GM19328 (cell line): Measurements from ENCODE around the gene AGBL4.

Source experiments
- ATAC-seq: cut with Tn5 transposase; IDR thresholded peaks from one replicate; pipeline ENCODE4 v1.9.1; 2021; ENCODE audit warnings: mild to moderate bottlenecking, moderate library complexity; ENCODE audit not compliant: unreplicated experiment

Gene AGBL4

DNA sequence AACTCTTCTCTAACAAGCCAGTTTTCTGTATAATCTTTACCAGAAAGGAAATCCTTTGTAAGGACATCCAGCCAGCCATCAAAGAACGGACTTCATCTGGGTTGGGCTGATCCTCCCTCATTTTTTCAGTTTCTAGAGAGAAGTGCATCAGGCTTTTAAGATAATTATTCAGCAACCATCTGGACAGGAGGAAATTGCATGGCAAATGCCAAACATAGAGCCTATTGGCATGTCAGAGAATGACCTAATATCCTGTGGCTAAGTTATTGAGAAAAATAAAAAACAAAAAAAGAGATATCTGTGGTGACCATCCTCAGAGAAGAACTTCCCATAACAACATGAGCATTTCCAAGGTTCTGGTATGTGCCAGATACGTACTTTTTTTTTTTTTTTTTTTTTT is 1172.1 kb downstream of the AGBL4 start:
- no peak for ATAC-seq

DNA sequence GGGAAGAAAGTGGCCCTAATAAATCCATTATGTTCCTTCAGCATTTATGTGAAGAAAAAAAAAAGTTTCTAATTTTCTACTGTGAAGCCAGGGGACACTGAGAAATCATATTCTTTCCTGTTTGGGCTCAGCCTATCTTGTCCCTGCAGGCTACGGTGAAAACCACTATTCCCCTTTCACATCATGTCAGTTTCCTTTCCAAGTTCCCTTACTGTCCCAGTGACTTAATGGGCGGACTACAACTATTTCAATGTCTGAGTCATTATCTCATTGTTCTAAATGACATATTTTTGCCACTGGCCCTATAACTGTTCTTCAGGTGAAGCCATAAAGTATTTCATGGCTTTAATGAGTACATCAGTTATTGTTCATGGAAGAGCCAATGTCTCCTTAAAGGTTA is 1175.7 kb downstream of the AGBL4 start:
- no peak for ATAC-seq

DNA sequence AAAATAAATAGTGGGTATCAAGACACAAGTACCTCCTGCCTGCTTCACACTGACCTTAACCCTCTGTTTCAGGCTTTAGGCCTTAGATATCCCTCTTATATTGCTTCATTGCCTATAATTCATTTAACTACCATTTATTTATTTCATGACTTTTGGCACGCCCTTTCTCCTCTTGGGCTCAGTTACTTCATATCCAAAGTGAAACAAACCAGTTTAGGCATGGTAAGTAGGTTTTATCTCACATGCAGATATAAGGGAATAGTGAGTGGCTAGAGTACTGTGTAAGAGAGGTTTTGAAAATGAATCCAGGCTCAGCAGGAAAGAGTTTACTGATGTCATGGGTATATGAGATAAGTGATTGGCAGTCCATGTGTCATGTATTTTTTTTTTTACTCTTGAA is 1177.3 kb downstream of the AGBL4 start:
- no peak for ATAC-seq

DNA sequence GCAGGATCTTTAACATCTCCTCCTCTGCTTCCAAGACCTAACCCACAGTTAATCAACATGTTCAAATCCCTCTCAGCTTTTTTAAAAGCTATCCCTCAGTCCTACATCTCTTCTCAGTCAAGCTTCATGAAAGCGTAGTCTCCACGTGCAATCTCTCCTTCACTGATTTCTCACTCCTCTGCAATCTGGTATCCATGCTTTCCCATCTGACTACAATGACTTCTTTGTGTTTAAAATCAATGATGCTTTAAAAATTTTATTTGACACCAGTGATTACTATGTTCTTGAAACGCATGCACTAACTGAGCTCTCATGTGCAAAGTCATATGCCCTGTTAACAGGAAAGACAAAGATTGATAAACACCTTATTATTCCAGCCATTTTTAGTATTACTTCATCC is 1179.6 kb downstream of the AGBL4 start:
- ATAC-seq: no peak

DNA sequence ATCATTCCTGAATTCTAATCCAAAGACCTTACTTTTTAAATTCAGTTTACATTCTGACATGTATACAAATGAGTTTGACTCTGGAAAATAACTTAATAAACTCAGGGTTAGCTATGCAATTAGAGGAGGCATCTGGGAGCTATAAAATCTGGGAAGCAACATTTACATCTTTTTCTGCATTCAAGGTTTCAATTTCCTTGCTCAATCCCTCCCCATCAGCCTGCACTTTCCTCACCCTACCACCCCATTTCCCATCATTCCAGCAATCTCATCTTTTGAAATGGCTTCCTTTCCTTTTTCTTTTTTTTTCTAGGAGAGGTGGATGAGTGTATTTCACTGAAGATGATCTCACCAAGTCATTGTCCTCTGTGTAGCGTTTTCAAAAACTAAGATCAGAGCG is 1181.8 kb downstream of the AGBL4 start:
- no peak for ATAC-seq

DNA sequence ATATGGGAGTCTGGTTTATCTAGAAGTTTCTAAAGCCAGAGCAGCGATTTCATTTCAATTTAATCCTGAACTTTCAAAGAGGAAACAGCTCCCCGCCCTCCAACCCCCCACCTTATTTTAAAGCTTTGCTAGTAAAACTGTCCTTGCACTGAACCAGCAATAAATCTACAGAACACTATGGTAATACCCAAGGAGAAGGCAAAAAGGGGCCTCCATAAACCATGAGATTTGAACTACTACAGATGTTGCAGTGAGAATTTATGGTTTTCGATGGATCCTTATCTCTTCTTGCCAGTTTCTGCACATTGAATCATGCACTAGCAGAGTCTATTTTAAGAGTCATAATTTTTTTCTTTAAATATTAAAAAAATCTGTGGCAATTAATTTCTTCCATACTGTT is 1182.3 kb downstream of the AGBL4 start:
- no peak for ATAC-seq

DNA sequence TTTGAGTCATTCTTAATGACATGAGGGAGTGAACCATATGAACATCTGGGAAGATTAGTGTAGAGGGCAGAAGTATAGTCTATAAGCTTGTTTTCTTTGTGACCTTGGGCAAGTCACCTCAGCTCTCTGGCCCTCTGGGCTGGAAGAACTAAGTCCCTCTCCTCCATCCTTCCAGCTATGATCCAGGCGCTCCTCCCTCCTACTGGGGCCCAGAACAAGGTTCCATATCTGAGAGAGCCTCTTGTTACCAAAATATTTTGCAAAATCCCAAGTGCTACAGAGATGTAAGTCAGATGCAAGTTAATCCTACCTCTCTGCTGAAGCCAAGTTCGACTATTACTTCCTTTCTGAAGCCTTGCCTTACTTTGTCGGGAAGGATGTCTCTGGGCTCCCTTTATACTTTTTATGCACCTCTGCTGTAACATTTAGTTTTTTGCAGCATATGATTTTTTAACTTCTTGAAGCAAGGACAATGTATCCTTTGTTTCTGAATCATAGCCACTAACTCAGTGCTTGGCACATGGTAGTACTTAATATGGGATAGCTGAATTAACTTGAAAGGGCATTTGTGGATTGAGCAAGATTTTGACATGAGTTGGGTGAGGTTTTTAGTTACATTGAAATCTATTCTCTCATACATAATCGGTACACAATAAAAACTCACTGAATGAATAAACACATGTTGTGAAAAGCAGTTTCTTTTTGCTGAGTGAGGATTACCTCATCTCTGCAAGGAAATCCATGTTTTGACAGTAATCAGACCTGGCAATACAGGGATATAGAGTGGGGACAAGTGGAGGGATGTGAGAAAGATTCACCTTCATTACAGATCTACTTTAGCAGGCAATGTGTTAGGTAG is 1192.4 kb downstream of the AGBL4 start:
- no peak for ATAC-seq

DNA sequence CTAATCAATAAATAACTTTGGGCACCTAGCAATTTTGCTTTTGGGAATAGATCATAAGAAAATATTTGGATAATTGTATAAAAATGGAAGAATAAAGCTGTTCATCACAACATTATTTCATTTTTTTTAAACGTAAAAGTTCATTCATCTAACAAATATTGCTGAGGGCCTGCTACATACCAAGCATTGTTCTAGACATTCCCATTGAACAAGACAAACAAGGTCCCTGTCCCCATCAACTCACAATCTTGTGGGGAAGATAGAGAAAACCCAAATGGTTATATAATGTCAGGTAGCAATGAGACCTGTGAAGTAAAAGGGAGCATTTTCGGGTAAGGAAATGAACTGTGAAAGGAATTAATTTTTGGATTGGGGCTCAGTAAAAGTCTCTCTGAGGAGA is 1193.0 kb downstream of the AGBL4 start:
- ATAC-seq: no peak

DNA sequence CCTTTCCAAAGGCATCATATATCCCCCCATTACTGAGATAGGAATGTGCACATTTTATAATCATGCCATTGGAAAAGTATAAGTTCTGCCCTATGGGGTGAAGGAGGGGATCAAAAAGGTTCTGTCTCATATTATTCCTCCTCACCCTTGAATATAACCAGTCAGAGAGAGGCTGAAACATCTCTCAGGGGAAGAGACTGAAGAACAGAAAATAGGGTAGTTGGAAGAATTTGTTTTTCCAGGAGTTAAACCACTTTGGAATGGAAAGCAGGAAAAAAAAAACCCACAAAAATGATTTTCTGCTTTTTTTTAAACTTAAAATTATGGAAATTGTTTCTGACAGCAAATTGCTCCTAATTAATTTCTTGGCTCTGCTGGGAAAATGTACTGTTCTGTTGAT is 1194.3 kb downstream of the AGBL4 start:
- ATAC-seq: no peak

DNA sequence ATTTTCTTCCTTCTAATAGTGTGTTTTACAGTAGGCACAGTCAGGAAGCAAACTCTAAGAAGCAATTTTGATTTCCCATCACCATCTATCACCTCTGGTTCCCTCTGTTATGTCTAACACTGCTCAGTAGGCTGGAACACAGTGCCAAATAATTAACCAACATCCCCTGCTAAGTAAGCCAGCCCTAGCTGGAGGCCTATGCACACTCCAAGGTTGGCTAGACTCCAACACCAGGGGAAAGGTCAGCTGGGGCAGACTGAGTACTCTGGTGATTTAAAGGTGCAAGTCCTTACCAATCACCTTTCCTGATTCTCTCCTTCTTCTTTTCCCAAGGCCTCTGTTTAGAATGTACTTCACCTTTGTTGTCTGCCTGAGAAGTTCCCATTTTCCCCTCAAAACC is 1200.6 kb downstream of the AGBL4 start:
- no peak for ATAC-seq

DNA sequence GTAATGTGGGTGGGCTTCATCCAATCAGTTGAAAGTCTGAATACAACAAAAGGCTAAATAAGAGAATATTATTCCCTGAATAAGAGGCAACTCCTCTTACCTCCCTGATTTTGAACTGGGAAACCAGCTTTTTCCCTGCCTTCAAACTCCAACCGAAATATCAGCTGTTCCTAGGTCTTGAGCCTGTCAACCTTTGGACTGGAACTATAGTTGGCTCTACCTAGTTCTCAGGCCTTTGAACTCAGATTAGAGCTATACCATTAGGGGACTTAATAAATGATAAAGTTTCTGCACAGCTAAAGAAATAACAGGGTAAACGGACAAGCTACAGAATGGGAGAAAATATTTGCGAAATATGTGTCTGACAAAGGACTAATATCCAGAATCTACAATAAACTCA is 1203.3 kb downstream of the AGBL4 start:
- no peak for ATAC-seq

DNA sequence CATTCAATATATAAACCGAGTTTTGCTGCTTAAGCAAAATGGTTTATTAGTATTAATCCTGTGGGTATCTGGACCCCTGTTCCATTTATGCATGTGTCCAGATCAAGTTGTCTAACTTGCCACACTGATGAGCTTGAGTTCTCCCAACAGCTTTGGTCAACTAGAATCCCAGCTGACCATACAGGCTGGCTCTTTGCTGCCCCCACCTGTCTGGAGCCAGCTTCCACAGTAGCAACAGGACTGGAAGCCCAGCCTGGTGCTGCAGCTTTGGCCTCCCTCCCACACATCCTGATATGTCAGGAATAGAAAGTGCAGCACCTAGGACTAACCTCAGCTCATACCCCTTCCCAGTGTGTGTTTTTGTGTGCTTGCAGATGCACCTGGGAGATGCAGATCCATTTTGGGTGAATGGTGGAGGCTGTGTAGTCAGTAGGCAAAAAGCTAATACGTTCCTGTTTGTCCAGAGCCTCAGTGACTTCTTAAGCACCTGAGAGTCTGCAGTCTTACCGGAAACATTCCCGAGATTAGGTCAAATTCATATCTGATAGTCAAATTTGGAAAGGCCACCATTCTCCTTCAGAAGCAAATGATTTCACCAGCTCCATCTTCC is 1206.1 kb downstream of the AGBL4 start:
- no peak for ATAC-seq

DNA sequence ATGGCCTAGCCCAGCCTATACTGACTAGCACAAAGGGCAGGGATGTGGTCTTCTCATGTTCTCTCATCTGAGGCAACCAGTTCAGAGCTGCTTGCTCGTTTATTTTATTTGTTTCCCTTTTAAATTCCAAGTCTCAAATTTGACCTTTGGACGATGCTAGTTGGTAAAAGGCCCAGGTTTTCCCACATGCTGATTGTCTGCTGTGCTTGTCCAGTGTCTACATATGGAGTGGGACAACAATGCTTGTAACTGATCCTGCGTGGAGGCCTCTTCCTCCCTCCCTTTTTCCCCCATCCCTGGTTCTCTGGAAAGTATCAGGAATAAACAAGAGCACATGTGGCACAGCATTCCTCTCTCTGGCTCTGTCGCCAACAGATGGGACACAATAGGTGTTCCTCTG is 1213.0 kb downstream of the AGBL4 start:
- ATAC-seq: no peak

DNA sequence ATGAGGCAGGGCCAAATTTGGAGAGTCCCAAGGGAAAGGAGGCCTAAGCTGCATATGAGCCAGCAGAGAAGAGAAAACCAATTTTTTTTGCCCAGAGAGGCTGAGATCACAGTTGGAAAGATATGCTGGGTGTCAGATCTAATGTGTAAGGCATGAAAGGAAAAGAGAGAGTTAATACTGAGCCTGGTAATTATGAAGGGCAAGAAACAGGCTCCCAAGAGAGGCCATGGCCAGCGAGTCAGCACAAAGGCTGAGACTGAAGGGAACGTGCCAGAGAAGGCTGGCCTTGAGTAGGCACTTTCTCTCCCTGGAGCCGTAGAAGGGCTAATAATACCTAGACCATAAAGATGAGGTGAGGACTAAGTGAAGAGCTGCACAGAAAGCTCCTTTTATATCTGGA is 1215.3 kb downstream of the AGBL4 start:
- ATAC-seq: no peak

DNA sequence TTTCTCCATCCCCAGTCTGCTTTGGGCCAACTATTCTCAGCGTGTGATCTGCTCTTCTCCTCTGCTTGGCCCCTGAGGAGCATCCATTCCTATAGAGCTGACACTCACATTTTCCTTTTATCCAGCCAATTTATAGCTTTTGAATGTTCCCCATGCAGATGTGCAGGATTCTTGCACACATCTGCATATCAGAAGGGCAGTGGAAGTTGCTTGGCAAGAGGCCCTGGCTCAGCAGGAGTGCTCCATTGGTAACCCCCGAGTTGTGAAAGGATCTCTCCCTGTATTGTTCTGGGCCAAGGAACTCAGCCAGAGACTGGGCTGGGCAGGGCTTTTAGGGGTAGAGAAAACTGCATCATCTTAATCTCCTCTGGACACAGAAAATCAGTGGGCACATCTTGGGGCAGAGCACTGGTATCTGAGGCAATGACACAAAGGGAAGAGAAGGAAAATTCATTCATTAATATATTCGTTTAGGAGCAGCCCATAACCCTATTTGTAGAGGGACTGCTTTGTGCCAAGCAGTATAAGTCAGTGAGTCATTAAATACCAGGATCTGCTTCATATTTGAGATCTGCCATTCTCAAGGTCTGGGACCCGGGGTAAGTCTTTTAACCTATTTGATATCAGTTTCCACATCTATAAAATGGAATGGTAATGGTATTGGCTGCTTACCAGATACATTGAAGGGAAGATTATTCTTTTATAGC is 1216.0 kb downstream of the AGBL4 start:
- ATAC-seq: no peak

DNA sequence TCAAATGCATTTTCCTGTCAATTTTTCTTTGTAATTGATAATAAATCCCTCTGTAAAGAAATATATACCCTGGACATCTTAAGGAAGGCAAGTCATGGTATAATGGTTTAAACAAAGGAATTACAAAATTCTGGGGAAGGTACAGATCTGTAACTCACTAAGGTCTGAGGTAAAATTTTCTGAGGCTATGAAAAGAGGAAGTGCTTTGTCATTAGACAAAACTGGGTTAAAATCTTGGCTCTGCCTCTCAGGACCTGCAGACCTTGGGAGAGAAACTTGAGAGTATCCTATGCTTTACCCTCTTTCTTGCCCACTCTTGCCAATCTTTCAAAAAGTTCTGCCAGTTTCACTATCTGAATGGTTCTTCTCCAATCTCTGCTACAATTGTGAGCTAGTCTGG is 1220.3 kb downstream of the AGBL4 start:
- no peak for ATAC-seq

DNA sequence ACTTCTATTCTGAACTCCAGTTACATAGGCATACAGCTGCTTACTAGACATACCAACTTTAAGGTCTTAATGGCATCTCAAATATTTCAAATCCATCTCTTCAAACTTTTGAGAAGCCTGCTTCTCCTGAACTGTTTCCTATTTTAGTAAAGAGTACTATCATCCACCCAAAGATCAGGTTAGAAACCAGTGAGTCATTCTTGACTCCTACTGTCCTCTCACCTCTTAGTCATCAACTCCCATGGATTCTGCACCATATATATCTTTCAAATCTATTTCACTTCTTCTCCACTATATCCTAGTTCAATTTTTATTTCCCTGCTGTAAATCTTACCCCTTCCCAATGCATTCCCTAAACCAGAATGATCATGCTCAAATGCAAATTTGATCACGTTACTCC is 1228.9 kb downstream of the AGBL4 start:
- ATAC-seq: no peak

DNA sequence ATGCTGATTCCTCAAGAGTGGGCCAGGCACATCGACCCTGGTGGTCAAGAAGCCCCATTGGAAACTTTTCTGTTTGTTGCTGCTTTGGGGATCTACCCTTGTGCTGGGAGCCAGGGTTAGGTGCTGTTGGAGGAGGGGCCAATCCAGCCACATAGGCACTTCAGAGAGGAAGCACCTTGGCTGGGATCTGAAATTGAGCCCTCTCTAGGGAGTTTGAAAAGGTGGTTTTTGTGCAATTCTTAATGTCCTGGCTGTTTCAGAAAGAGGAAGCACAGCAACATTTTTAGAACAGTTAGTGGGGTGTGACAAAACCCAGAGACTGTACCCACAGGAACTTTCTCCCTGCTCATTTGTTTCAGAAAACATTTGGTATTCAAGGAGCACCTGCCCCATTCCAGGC is 1229.9 kb downstream of the AGBL4 start:
- ATAC-seq: peak; percentile 85

DNA sequence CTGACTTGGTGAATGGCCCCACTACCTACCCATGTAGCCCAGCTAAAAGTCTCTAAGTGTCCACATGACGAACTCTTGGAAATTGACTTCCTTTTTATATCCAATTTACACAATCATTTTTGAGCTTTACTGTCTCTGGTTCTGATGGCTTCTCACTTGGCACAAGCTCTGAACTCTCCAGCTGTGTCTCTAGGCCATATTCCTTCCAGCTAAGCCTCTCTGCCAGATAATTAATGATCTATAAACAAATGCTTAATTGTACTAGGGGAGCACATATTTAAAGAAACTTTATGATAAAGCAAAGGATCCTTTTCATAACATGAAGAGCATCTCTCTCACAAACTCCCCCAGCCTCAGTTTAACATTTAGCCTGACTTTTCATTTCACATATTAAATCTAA is 1230.8 kb downstream of the AGBL4 start:
- no peak for ATAC-seq

DNA sequence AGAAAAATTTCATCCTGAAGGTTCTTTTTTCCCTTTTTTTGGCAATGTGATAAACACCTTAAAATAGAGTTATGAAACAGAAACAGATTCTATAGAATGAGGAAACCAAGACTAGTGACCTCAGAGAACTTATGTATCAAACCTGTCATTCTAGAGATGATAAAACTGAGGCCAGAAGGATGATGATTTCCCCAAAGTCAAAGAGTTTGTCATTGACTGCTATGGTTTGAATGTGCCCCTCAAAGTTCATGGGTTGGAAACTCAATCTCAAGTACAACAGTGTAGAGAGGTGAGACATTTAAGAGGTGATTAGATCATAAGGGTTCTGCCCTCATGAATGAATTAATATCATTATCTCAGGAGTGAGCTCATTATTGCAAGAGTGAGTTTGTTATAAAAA is 1233.4 kb downstream of the AGBL4 start:
- ATAC-seq: peak; percentile 34

DNA sequence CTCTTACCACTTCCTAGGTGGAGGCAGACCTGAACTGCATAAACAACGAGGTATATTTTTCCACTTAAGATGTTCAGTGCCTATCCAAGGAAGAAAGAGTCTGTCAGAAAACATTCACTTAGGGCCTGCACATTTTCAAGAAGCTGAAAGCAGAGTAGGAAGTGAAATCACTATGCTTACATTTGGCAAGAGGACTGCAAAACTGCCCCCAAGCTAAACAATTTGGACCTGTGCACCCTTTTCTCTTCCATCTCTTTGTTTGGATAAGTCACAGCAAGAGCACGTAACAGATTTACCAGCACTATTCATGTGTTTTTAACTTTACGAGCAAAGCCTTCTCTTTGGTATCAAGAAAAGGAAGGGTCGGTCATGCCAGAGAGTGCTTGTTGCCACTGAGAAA is 1233.9 kb downstream of the AGBL4 start:
- no peak for ATAC-seq

DNA sequence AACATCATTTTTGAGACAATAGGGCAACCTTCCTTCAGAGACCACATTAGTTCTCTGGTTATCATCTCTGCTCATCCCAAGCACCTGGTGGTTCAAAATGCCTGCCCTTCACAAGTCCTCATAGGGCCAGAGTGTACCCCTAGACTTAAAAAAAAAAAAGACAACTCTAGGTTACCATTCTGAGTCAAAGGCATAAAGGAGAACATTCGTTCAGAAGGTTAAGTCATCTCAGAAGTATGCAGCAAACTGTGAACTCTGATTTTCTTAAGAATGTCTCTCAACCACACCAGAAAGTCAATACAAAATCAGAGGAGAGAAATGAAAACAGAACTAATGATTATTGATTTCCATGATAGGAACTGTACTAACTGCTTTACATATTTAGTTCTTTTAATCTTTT is 1237.9 kb downstream of the AGBL4 start:
- no peak for ATAC-seq
